IMR-90 (cell line): ENCODE data around the gene ANKRD34C.

ENCODE experiments used
- CTCF ChIP-seq: conservative IDR thresholded peaks from 2 replicates; pipeline ENCODE4 v1.5.1; 2012; ENCODE audit warnings: mild to moderate bottlenecking, low read depth, low read length, improper control_type of control experiment
- FOS ChIP-seq: fragments of 150-350 bp; IDR thresholded peaks from 2 replicates; pipeline ENCODE4 v1.6.1; 2016; ENCODE audit warnings: low read depth, low read length
- POLR2A ChIP-seq: IDR thresholded peaks from 2 replicates; pipeline ENCODE4 v1.6.1; 2012; ENCODE audit warnings: mild to moderate bottlenecking, low read depth, low read length

- TF ChIP-seq POLR2A (no peak), CTCF (no peak), FOS (no peak)
Measured at GRCh38 chr15:79283252-79284048, 928 bp downstream of the ANKRD34C start.
